ENCODE results near the gene BCL10. TPM values are rescaled to one million over a fixed set of nuclear protein-coding genes. Genes with fewer than 3 reads are reported as not detected.

Gene BCL10
- total RNA-seq, 1 experiment from 2014 or later: 33.8 TPM

DNA sequence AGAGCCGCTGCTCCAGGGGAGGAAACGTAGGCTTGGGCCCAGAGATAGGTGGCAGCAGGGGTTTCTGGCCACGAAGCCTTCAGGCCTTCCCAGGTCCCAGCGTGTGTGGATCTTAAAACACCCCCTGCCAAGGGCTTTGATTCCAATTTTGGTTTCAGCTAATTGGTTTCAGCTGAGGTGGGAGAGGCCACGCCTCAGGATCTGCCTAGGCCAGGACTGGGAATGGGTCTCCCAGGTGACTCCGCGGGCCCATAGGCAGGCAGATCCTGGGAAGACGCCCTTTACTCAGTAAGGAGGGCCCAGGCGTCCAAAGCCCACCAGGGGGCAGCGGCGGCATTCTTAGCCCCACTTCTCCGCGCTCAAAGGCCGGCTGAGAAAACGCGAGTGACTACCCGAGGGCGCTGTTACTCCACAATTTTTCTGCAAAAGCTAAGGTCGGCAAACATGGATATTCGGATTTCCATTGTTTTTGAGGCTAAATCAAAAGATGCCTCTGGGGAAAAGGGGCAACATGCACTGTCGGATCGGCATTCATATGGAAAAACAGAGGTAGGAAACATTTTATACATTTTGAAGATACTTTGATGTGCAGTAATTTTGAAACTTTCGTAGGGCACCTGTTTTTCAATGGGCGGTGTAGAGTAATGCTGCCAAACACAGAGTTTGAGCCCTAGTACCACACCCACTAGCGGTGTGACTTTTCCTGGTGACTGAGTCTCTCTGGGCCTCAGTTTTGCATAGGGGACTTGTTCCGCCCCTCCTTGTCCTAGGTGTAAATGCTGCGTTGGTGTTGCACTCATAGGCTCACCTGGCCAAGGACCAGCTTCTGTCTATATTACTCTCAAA is 31.8 kb upstream of the BCL10 start (continued):
- no peak for TF ChIP-seq ELF1 (IDR thresholded peaks at IDR 0.05; ENCODE audit: borderline replicate concordance, low read depth)
- no peak for TF ChIP-seq SRF (IDR thresholded peaks at IDR 0.05; ENCODE audit: low read depth)
- TF ChIP-seq POLR2AphosphoS5 (IDR thresholded peaks at IDR 0.05; ENCODE audit: low read depth, low read length): no peak
- no peak for TF ChIP-seq SP1 (IDR thresholded peaks at IDR 0.05; ENCODE audit: low read depth)
- no peak for TF ChIP-seq CEBPB (IDR thresholded peaks at IDR 0.05; ENCODE audit: low read depth)
- no peak for TF ChIP-seq EGR1 (IDR thresholded peaks at IDR 0.05; ENCODE audit: low read depth)

DNA sequence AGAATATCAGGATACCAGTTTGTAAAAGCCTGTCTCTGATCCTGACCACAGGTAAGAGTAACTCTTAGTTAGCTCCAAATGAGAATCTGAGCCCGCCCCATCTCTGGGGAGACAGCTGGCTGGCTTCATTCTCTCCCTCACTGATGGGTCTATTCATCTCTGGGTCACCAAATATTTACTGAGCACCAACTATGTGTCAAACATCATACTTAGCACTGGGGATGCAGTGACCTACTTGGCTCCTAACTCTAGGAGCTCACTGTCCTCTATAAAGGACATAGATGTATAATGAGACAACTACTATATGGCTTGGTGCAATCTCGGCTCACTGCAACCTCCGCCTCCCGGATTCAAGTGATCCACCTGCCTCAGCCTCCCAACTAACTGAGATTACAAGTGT is 29.8 kb upstream of the BCL10 start:
- RAD21 ChIA-PET (ENCODE audit: low non-redundant PET in 1 of 2, low total read pairs in 2 of 2, uncharacterized antibody in 2 of 2, unreplicated experiment in 2 of 2): no interaction called here
- intact Hi-C loops (cut with micrococcal nuclease): loop anchor here (5.0 to 10.0 kb wide), 3 partner anchors 91 to 579 kb away; partner anchors contain the start of gene ZNHIT6

More for the DNA sequence above, 29.8 kb upstream of the BCL10 start:
- no peak overlapping the region for H3K4me2 ChIP-seq (ENCODE audit: low read length)
- no peaks in the 10 kb centered on the region for H3K36me3 ChIP-seq (ENCODE audit: control insufficient read depth in 1 of 2, insufficient read depth in 2 of 2, low read length in 2 of 2)
- no peaks in the 10 kb centered on the region for H3K9me3 ChIP-seq (ENCODE audit: control insufficient read depth in 1 of 2, insufficient read depth in 1 of 2, low read depth in 1 of 2, low read length in 2 of 2)
- CTCF ChIA-PET: no interaction called here
- no peak overlapping the region for H3K27ac ChIP-seq (ENCODE audit: low read depth, low read length)
- H2AFZ ChIP-seq (ENCODE audit: low read depth, low read length, poor library complexity, severe bottlenecking): no peak overlapping the region
- H3K9me2 ChIP-seq (ENCODE audit: insufficient read depth): no peaks in the 10 kb centered on the region
- no peaks in the 10 kb centered on the region for H3K79me2 ChIP-seq (ENCODE audit: insufficient read depth, low read length)
- H3K4me1 ChIP-seq (ENCODE audit: control insufficient read depth in 1 of 2, insufficient read depth in 2 of 2, low read length in 2 of 2): peaks cover 3 to 13% of the 10 kb centered on the region in 2 experiments; a peak in 2 of 4 replicates
- H3K27me3 ChIP-seq (ENCODE audit: insufficient read depth, low read length): no peaks in the 10 kb centered on the region
- POLR2A ChIA-PET: no interaction called here
- BruUV-seq (replicated peaks): no TSS peak
- no peak overlapping the region for H3K9ac ChIP-seq (ENCODE audit: low read length)
- ATAC-seq (no peak), DNase-seq (ENCODE audit: low read depth, low spot score) (no peak)
- TF ChIP-seq POLR2AphosphoS5 (IDR thresholded peaks at IDR 0.05; ENCODE audit: low read depth, low read length) (no peak), ELF1 (IDR thresholded peaks at IDR 0.05; ENCODE audit: borderline replicate concordance, low read depth) (no peak), SP1 (IDR thresholded peaks at IDR 0.05; ENCODE audit: low read depth) (no peak), EZH2phosphoT487 (IDR thresholded peaks at IDR 0.05; ENCODE audit: borderline replicate concordance) (no peak), CBX3 (IDR thresholded peaks at IDR 0.05; ENCODE audit: low read depth) (no peak), ZNF274 (IDR thresholded peaks at IDR 0.05; ENCODE audit: low read depth, low read length) (no peak), TCF7L2 (IDR thresholded peaks at IDR 0.05; ENCODE audit: borderline replicate concordance, extremely low read depth, insufficient read depth, insufficient read length) (no peak), SIN3A (IDR thresholded peaks at IDR 0.05; ENCODE audit: low read depth) (no peak)
- TF ChIP-seq, protein P1, sequence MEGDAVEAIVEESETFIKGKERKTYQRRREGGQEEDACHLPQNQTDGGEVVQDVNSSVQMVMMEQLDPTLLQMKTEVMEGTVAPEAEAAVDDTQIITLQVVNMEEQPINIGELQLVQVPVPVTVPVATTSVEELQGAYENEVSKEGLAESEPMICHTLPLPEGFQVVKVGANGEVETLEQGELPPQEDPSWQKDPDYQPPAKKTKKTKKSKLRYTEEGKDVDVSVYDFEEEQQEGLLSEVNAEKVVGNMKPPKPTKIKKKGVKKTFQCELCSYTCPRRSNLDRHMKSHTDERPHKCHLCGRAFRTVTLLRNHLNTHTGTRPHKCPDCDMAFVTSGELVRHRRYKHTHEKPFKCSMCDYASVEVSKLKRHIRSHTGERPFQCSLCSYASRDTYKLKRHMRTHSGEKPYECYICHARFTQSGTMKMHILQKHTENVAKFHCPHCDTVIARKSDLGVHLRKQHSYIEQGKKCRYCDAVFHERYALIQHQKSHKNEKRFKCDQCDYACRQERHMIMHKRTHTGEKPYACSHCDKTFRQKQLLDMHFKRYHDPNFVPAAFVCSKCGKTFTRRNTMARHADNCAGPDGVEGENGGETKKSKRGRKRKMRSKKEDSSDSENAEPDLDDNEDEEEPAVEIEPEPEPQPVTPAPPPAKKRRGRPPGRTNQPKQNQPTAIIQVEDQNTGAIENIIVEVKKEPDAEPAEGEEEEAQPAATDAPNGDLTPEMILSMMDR (IDR thresholded peaks at IDR 0.05 in 2 of 3, conservative IDR thresholded peaks at IDR 0.05 in 1 of 3; ENCODE audit: borderline replicate concordance in 1 of 3, insufficient read depth in 1 of 3, low read depth in 2 of 3, low read length in 2 of 3): no peak
- TF ChIP-seq, protein P2, sequence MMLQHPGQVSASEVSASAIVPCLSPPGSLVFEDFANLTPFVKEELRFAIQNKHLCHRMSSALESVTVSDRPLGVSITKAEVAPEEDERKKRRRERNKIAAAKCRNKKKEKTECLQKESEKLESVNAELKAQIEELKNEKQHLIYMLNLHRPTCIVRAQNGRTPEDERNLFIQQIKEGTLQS (IDR thresholded peaks at IDR 0.05): no peak
- TF ChIP-seq, protein P3, sequence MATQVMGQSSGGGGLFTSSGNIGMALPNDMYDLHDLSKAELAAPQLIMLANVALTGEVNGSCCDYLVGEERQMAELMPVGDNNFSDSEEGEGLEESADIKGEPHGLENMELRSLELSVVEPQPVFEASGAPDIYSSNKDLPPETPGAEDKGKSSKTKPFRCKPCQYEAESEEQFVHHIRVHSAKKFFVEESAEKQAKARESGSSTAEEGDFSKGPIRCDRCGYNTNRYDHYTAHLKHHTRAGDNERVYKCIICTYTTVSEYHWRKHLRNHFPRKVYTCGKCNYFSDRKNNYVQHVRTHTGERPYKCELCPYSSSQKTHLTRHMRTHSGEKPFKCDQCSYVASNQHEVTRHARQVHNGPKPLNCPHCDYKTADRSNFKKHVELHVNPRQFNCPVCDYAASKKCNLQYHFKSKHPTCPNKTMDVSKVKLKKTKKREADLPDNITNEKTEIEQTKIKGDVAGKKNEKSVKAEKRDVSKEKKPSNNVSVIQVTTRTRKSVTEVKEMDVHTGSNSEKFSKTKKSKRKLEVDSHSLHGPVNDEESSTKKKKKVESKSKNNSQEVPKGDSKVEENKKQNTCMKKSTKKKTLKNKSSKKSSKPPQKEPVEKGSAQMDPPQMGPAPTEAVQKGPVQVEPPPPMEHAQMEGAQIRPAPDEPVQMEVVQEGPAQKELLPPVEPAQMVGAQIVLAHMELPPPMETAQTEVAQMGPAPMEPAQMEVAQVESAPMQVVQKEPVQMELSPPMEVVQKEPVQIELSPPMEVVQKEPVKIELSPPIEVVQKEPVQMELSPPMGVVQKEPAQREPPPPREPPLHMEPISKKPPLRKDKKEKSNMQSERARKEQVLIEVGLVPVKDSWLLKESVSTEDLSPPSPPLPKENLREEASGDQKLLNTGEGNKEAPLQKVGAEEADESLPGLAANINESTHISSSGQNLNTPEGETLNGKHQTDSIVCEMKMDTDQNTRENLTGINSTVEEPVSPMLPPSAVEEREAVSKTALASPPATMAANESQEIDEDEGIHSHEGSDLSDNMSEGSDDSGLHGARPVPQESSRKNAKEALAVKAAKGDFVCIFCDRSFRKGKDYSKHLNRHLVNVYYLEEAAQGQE (IDR thresholded peaks at IDR 0.05; ENCODE audit: low read depth): no peak
- TF ChIP-seq, protein P4, sequence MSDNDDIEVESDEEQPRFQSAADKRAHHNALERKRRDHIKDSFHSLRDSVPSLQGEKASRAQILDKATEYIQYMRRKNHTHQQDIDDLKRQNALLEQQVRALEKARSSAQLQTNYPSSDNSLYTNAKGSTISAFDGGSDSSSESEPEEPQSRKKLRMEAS (IDR thresholded peaks at IDR 0.05): no peak
- H4K20me1 ChIP-seq (ENCODE audit: insufficient read depth): no peaks in the 10 kb centered on the region
- no peak overlapping the region for H3K4me3 ChIP-seq (replicated peaks in 1 of 2; ENCODE audit: low read depth in 1 of 2, low read length in 2 of 2)

All from HCT116 (cell line).